ENCODE data around the gene OR2A12.
"Not testable (repeated sequence)": the region's sequence is repeated elsewhere in the genome, so short reads cannot be mapped to it uniquely, and the experiment has no call there.

GRCh38 chr7:144050884-144051283 is 35.2 kb upstream of the OR2A12 start:
- not testable (repeated sequence) for TF ChIP-seq CTCF (IDR thresholded peaks at IDR 0.05; ENCODE audit: poor library complexity); EZH2 (IDR thresholded peaks at IDR 0.05; ENCODE audit: borderline replicate concordance); EZH2phosphoT487 (IDR thresholded peaks at IDR 0.05; ENCODE audit: low read depth, severe bottlenecking, unreplicated experiment)

All from hepatocyte (in vitro differentiated cells).